ENCODE measurements around the gene RBMXL2.

Gene RBMXL2

GRCh38 chr11:7088921-7089320 is at the start of gene RBMXL2:
Gene RBMXL2 (plus strand): TSS chr11:7088998. CDS start chr11:7089121, 123 bp downstream.
- Mint-ChIP-seq H3K36me3 (no peaks in the 10 kb centered on the region), H3K4me1 (no peaks in the 10 kb centered on the region), H3K4me3 (no peak within 1 kb of the TSS), H3K9me3 (no peaks in the 10 kb centered on the region), H3K27ac (no peak within 1 kb of the TSS), H3K27me3 (peaks cover 8% of the 10 kb centered on the region)

- no peaks in the 10 kb centered on the region for H3K4me1 Mint-ChIP-seq
- no peaks in the 10 kb centered on the region for H3K36me3 Mint-ChIP-seq
- peaks cover 10% of the 10 kb centered on the region for H3K27me3 Mint-ChIP-seq
- H3K4me3 Mint-ChIP-seq = no peak overlapping the region
- H3K27ac Mint-ChIP-seq = no peak overlapping the region
- H3K9me3 Mint-ChIP-seq = no peaks in the 10 kb centered on the region
Observed at GRCh38 chr11:7046474-7047175, 42.2 kb upstream of the RBMXL2 start.

GRCh38 chr11:7050191-7050590 is 38.6 kb upstream of the RBMXL2 start:
- H3K4me1 Mint-ChIP-seq = no peaks in the 10 kb centered on the region
- no peaks in the 10 kb centered on the region for H3K9me3 Mint-ChIP-seq
- H3K4me3 Mint-ChIP-seq = no peak overlapping the region
- no peaks in the 10 kb centered on the region for H3K36me3 Mint-ChIP-seq
- H3K27ac Mint-ChIP-seq = no peak overlapping the region
- peaks cover 8% of the 10 kb centered on the region for H3K27me3 Mint-ChIP-seq

- H3K27ac Mint-ChIP-seq = no peak overlapping the region
- H3K9me3 Mint-ChIP-seq = no peaks in the 10 kb centered on the region
- H3K27me3 Mint-ChIP-seq = peaks cover 5% of the 10 kb centered on the region
- H3K4me3 Mint-ChIP-seq = no peak overlapping the region
- H3K4me1 Mint-ChIP-seq = no peaks in the 10 kb centered on the region
- H3K36me3 Mint-ChIP-seq = no peaks in the 10 kb centered on the region
Observed at GRCh38 chr11:7056828-7057513, 31.8 kb upstream of the RBMXL2 start.

- Mint-ChIP-seq H3K4me3 (no peak overlapping the region), H3K36me3 (no peaks in the 10 kb centered on the region), H3K9me3 (no peaks in the 10 kb centered on the region), H3K27ac (no peak overlapping the region), H3K27me3 (peaks cover 6% of the 10 kb centered on the region), H3K4me1 (no peaks in the 10 kb centered on the region)
Observed at GRCh38 chr11:7057641-7058040, 31.2 kb upstream of the RBMXL2 start.

- H3K27ac Mint-ChIP-seq = no peak overlapping the region
- no peaks in the 10 kb centered on the region for H3K4me1 Mint-ChIP-seq
- peaks cover 3% of the 10 kb centered on the region for H3K27me3 Mint-ChIP-seq
- no peaks in the 10 kb centered on the region for H3K9me3 Mint-ChIP-seq
- no peaks in the 10 kb centered on the region for H3K36me3 Mint-ChIP-seq
- no peak overlapping the region for H3K4me3 Mint-ChIP-seq
Observed at GRCh38 chr11:7060868-7061267, 27.9 kb upstream of the RBMXL2 start.

- H3K4me1 Mint-ChIP-seq = no peaks in the 10 kb centered on the region
- H3K9me3 Mint-ChIP-seq = no peaks in the 10 kb centered on the region
- peaks cover 3% of the 10 kb centered on the region for H3K27me3 Mint-ChIP-seq
- no peaks in the 10 kb centered on the region for H3K36me3 Mint-ChIP-seq
- H3K4me3 Mint-ChIP-seq = no peak overlapping the region
- H3K27ac Mint-ChIP-seq = no peak overlapping the region
Observed at GRCh38 chr11:7062534-7062933, 26.3 kb upstream of the RBMXL2 start.

GRCh38 chr11:7072401-7073028 is 16.3 kb upstream of the RBMXL2 start:
- Mint-ChIP-seq H3K4me3 (no peak overlapping the region), H3K4me1 (no peaks in the 10 kb centered on the region), H3K27me3 (peaks cover 8% of the 10 kb centered on the region), H3K36me3 (no peaks in the 10 kb centered on the region), H3K9me3 (no peaks in the 10 kb centered on the region), H3K27ac (no peak overlapping the region)

GRCh38 chr11:7077101-7077500 is 11.7 kb upstream of the RBMXL2 start:
- Mint-ChIP-seq H3K9me3 (peaks cover 5% of the 10 kb centered on the region), H3K36me3 (no peaks in the 10 kb centered on the region), H3K27me3 (peaks cover 6% of the 10 kb centered on the region), H3K4me1 (no peaks in the 10 kb centered on the region), H3K27ac (no peak overlapping the region), H3K4me3 (no peak overlapping the region)

- Mint-ChIP-seq H3K4me3 (no peak overlapping the region), H3K36me3 (no peaks in the 10 kb centered on the region), H3K4me1 (no peaks in the 10 kb centered on the region), H3K27ac (no peak overlapping the region), H3K9me3 (peaks cover 5% of the 10 kb centered on the region), H3K27me3 (peaks cover 9% of the 10 kb centered on the region)
Observed at GRCh38 chr11:7079545-7080135, 9.2 kb upstream of the RBMXL2 start.

- Mint-ChIP-seq H3K36me3 (no peaks in the 10 kb centered on the region), H3K27me3 (peaks cover 6% of the 10 kb centered on the region), H3K27ac (no peak overlapping the region), H3K4me1 (no peaks in the 10 kb centered on the region), H3K9me3 (peaks cover 5% of the 10 kb centered on the region), H3K4me3 (no peak overlapping the region)
Observed at GRCh38 chr11:7080900-7081299, 7.9 kb upstream of the RBMXL2 start.

- Mint-ChIP-seq H3K9me3 (peaks cover 5% of the 10 kb centered on the region), H3K36me3 (no peaks in the 10 kb centered on the region), H3K27me3 (peaks cover 6% of the 10 kb centered on the region), H3K4me1 (no peaks in the 10 kb centered on the region), H3K27ac (no peak overlapping the region), H3K4me3 (no peak overlapping the region)
Observed at GRCh38 chr11:7081441-7081840, 7.4 kb upstream of the RBMXL2 start.

- H3K27ac Mint-ChIP-seq = no peak overlapping the region
- no peaks in the 10 kb centered on the region for H3K9me3 Mint-ChIP-seq
- no peaks in the 10 kb centered on the region for H3K36me3 Mint-ChIP-seq
- no peak overlapping the region for H3K4me3 Mint-ChIP-seq
- no peaks in the 10 kb centered on the region for H3K4me1 Mint-ChIP-seq
- H3K27me3 Mint-ChIP-seq = peaks cover 12% of the 10 kb centered on the region
Observed at GRCh38 chr11:7089328-7090251, 792 bp downstream of the RBMXL2 start.

GRCh38 chr11:7098235-7098832 is 9.5 kb downstream of the RBMXL2 start:
- no peaks in the 10 kb centered on the region for H3K9me3 Mint-ChIP-seq
- H3K4me1 Mint-ChIP-seq = no peaks in the 10 kb centered on the region
- no peak overlapping the region for H3K27ac Mint-ChIP-seq
- H3K36me3 Mint-ChIP-seq = no peaks in the 10 kb centered on the region
- no peak overlapping the region for H3K4me3 Mint-ChIP-seq
- peaks cover 7% of the 10 kb centered on the region for H3K27me3 Mint-ChIP-seq

- Mint-ChIP-seq H3K4me3 (no peak overlapping the region), H3K4me1 (no peaks in the 10 kb centered on the region), H3K9me3 (no peaks in the 10 kb centered on the region), H3K27ac (no peak overlapping the region), H3K27me3 (peaks cover 14% of the 10 kb centered on the region), H3K36me3 (no peaks in the 10 kb centered on the region)
Observed at GRCh38 chr11:7115780-7116179, 27.0 kb downstream of the RBMXL2 start.
